ENCODE data around the gene NOC3L. TPM values are rescaled to one million over a fixed set of nuclear protein-coding genes. Genes with fewer than 3 reads are reported as not detected.
A peak's percentile ranks its signal among the peaks of the same experiment; 100 is the strongest.

The NOC3L gene
- total RNA-seq, 2 donors from 2014 or later, result 13.5 to 14.8 TPM

DNA sequence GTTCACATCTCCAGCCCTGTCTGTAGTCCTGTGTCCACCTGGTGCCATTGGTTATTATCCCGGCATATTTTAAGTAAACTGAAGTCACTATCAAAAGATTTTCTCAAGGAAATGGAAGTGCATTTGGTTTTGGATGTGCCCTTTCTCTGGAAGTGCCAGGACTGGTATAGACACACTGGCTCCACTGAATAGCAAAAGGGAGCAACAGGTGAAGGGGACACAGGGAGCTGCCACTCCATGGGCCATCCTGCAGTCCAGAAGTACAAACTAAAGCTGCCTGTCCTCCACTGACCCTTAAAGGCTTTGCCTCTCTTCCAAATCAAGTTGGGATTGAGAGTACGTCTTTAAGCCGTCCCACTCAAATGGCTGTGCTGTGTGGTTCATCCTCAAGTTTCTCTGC, 62.7 kb downstream of the NOC3L start:
- Histone ChIP-seq H3K27ac (no peak overlapping the region), H3K9me3 (no peaks in the 10 kb centered on the region), H3K27me3 (no peaks in the 10 kb centered on the region), H3K4me3 (no peak overlapping the region), H3K4me1 (no peaks in the 10 kb centered on the region), H3K36me3 (replicated peaks in 1 of 2; ENCODE audit: insufficient read depth in 1 of 2, low read depth in 2 of 2) (peaks cover 0 to 5% of the 10 kb centered on the region in 2 donors)
- 92 to 93% methylated on average over 3 of the region's 3 CpGs for WGBS, 2 donors
- ATAC-seq (no peak), DNase-seq (no peak)
- intact Hi-C loops (cut with DNase I), result no loop called here
- TF ChIP-seq POLR2A (IDR thresholded peaks at IDR 0.05), result no peak
- TF ChIP-seq, protein P1, sequence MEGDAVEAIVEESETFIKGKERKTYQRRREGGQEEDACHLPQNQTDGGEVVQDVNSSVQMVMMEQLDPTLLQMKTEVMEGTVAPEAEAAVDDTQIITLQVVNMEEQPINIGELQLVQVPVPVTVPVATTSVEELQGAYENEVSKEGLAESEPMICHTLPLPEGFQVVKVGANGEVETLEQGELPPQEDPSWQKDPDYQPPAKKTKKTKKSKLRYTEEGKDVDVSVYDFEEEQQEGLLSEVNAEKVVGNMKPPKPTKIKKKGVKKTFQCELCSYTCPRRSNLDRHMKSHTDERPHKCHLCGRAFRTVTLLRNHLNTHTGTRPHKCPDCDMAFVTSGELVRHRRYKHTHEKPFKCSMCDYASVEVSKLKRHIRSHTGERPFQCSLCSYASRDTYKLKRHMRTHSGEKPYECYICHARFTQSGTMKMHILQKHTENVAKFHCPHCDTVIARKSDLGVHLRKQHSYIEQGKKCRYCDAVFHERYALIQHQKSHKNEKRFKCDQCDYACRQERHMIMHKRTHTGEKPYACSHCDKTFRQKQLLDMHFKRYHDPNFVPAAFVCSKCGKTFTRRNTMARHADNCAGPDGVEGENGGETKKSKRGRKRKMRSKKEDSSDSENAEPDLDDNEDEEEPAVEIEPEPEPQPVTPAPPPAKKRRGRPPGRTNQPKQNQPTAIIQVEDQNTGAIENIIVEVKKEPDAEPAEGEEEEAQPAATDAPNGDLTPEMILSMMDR (IDR thresholded peaks at IDR 0.05), result no peak

DNA sequence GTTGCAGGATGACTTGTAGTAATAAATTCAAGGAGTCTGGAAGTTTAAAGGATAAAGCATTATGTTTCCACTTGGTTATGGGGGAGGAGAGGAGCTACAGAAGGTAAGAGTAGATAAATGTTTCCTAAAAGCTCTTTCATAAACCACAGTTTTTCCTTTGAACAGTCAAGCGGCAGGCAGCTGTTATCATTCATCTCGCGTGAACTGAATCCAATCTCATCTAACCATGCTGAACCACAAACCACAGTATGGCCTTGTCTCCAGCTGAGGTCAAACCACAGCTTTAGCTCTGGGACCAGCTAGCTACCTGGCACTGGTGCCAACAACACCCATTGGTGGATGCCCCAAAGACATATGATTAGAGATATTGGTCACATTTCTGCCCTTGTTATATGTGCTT, 63.3 kb downstream of the NOC3L start:
- no peak overlapping the region for H3K4me3 ChIP-seq
- no peaks in the 10 kb centered on the region for H3K9me3 ChIP-seq
- no peak for TF ChIP-seq POLR2A (IDR thresholded peaks at IDR 0.05)
- TF ChIP-seq, protein P1 (IDR thresholded peaks at IDR 0.05), result no peak
- intact Hi-C loops (cut with DNase I), result no loop called here
- ATAC-seq (no peak), DNase-seq (no peak)
- WGBS, 2 donors, result 47 to 66% methylated on average over 3 of the region's 3 CpGs
- no peaks in the 10 kb centered on the region for H3K4me1 ChIP-seq
- H3K27ac ChIP-seq, result no peak overlapping the region
- H3K27me3 ChIP-seq, result no peaks in the 10 kb centered on the region
- peaks cover 0 to 5% of the 10 kb centered on the region in 2 donors for H3K36me3 ChIP-seq (replicated peaks in 1 of 2; ENCODE audit: insufficient read depth in 1 of 2, low read depth in 2 of 2)

DNA sequence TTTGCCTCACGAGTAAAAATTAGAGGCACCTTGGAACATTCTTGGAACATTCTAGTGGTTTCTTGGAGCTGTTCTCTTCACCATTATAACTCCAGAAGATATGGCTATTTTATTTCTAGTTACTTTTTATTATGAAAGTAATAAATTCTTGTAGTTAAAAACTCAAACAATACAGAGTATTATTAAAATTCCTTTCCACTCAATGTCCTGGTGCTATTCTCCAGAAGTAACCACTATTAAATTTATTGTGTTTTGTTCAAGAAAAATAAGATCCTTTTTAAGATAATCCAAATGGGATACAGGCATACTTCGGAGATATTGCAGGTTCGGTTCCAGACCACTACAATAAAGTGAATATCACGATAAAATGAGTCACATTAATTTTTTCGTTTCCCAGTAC, 68.6 kb downstream of the NOC3L start:
- Histone ChIP-seq H3K4me3 (no peak overlapping the region), H3K27me3 (no peaks in the 10 kb centered on the region), H3K27ac (no peak overlapping the region), H3K36me3 (replicated peaks in 1 of 2; ENCODE audit: insufficient read depth in 1 of 2, low read depth in 2 of 2) (peaks cover 0 to 5% of the 10 kb centered on the region in 2 donors), H3K4me1 (no peaks in the 10 kb centered on the region), H3K9me3 (no peaks in the 10 kb centered on the region)
- ATAC-seq (no peak), DNase-seq (no peak)
- intact Hi-C loops (cut with DNase I), result no loop called here
- WGBS, 2 donors, result 86% methylated on average over 5 of the region's 5 CpGs
- TF ChIP-seq, protein P1 (IDR thresholded peaks at IDR 0.05), result no peak
- TF ChIP-seq POLR2A (IDR thresholded peaks at IDR 0.05), result no peak

DNA sequence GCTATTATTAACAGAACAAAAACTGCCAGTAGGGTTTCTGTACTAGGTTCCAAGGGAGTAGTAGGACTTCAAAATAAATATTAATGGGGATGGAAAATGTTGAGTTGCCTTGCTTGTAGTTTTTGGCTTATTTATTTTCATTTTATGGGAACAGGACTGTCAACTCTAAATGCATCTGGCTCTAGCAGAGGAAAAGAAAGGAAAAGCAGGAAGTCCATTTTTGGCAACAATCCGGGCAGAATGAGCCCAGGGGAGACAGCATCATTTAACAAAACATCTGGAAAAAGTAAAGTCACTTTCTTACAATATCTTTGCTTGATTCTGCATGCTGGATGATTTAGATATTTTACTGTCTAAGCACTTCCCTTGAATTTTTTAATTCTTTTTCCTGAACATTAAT, 69.4 kb downstream of the NOC3L start:
- no peak for DNase-seq
- Histone ChIP-seq H3K27me3 (no peaks in the 10 kb centered on the region), H3K27ac (no peak overlapping the region), H3K9me3 (no peaks in the 10 kb centered on the region), H3K4me3 (no peak overlapping the region), H3K4me1 (no peaks in the 10 kb centered on the region), H3K36me3 (replicated peaks in 1 of 2; ENCODE audit: insufficient read depth in 1 of 2, low read depth in 2 of 2) (peaks cover 0 to 2% of the 10 kb centered on the region in 2 donors)
- TF ChIP-seq POLR2A (IDR thresholded peaks at IDR 0.05), result no peak
- TF ChIP-seq, protein P1 (IDR thresholded peaks at IDR 0.05), result no peak
- WGBS, 2 donors, result 62 to 66% methylated on average over 1 of the region's 1 CpG
- intact Hi-C loops (cut with DNase I), result no loop called here
- ATAC-seq, result no peak

DNA sequence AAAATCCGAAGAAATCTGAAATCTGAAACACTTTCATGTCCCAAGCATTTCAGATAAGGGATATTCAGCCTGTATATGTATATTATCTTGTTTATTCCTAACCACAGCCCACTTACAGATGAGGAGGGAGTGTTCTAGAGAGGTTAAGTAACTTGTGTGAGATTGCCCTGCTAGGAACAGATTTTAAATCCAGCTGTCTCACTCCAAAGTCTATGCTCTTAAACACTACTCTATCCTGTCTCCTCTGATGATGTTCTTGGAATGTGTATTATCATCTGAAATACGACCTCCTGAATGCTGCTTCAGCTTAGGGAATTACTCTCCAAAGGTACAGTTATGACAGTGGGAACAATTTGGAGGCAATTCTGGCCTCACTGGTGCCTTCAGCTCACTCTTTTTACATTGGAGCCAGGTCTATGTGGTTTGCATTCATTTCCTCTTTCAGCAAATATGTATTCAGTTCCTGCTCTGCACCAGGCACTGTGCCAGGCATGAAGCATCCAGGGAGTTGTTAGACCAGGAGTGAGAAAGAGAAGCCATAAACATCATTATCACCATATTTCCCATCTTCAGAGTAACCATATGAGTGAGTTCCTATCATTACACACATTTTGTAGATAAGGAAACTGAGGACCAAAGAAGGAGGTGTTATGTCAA, 70.2 kb downstream of the NOC3L start:
- DNase-seq, result peak in 3 of 4 donors; percentile 33 to 47 (median 40)
- no peak for ATAC-seq
- no peaks in the 10 kb centered on the region for H3K4me1 ChIP-seq
- H3K4me3 ChIP-seq, result no peak overlapping the region
- H3K9me3 ChIP-seq, result no peaks in the 10 kb centered on the region
- H3K27ac ChIP-seq, result no peak overlapping the region
- TF ChIP-seq, protein P1 (IDR thresholded peaks at IDR 0.05), result no peak
- no peak for TF ChIP-seq POLR2A (IDR thresholded peaks at IDR 0.05)
- WGBS, 2 donors, result 62 to 73% methylated on average over 2 of the region's 2 CpGs
- H3K27me3 ChIP-seq, result no peaks in the 10 kb centered on the region
- H3K36me3 ChIP-seq (replicated peaks in 1 of 2; ENCODE audit: insufficient read depth in 1 of 2, low read depth in 2 of 2), result no peaks in the 10 kb centered on the region
- intact Hi-C loops (cut with DNase I), result no loop called here
